Peyer's patch (tissue), 4 donors: Measurements from ENCODE around the gene PSAP.
A peak's percentile ranks its signal among the peaks of the same experiment; 100 is the strongest.

Experiments used
- POLR2A ChIP-seq, 2 donors: fragments of 450-650 bp; IDR thresholded peaks; one replicate each; pipeline ENCODE4 v1.5.1; 2017; ENCODE audit warnings: antibody characterized with exemption in 2 of 2, mild to moderate bottlenecking in 2 of 2, moderate library complexity in 2 of 2
- TF ChIP-seq, protein P1 (sequence below), 6 experiments: fragments of 450-650 bp in 4 of 6; fragments of 200-600 bp in 2 of 6; sonication (generic) in 1 of 6; IDR thresholded peaks; one replicate each; pipeline ENCODE4 v1.5.1; 2017 to 2019; ENCODE audit warnings: antibody characterized with exemption in 6 of 6, mild to moderate bottlenecking in 3 of 6, moderate library complexity in 1 of 6

DNA sequence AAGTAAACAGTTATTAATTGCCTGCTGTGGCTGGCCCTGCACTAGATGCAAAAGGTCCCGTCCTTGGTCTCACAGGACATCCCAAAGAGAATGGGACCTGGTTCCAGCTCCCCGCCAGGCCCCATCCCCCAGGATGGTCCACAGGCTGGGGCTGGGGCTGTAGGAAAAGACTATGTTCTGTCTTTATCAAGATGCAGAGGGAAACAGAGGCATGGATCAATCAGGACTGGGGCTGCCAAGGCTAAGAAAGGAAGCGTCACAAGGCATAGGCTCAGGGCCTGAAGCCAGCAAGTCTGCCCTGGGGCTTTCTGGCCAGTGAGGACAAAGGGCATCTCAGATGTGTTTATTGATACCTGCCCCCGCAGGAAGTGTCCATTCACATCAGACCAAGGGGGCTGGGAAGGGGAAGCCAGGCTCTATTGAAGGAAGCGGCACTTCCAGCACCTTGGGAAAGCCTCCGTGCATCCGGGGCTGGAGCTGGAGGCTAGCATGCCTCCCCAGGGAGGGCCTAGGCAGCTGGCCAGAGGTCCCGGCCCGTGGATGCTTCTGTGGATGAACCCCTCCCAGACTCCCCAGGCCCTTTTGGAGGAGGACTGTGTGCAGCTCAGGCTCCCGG, 83.5 kb downstream of the PSAP start:
- TF ChIP-seq, protein P1, sequence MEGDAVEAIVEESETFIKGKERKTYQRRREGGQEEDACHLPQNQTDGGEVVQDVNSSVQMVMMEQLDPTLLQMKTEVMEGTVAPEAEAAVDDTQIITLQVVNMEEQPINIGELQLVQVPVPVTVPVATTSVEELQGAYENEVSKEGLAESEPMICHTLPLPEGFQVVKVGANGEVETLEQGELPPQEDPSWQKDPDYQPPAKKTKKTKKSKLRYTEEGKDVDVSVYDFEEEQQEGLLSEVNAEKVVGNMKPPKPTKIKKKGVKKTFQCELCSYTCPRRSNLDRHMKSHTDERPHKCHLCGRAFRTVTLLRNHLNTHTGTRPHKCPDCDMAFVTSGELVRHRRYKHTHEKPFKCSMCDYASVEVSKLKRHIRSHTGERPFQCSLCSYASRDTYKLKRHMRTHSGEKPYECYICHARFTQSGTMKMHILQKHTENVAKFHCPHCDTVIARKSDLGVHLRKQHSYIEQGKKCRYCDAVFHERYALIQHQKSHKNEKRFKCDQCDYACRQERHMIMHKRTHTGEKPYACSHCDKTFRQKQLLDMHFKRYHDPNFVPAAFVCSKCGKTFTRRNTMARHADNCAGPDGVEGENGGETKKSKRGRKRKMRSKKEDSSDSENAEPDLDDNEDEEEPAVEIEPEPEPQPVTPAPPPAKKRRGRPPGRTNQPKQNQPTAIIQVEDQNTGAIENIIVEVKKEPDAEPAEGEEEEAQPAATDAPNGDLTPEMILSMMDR (IDR thresholded peaks at IDR 0.05): no peak
- peak; percentile 38 to 55 for TF ChIP-seq POLR2A (IDR thresholded peaks at IDR 0.05)
